ENCODE data around the gene CHST8.

DNA sequence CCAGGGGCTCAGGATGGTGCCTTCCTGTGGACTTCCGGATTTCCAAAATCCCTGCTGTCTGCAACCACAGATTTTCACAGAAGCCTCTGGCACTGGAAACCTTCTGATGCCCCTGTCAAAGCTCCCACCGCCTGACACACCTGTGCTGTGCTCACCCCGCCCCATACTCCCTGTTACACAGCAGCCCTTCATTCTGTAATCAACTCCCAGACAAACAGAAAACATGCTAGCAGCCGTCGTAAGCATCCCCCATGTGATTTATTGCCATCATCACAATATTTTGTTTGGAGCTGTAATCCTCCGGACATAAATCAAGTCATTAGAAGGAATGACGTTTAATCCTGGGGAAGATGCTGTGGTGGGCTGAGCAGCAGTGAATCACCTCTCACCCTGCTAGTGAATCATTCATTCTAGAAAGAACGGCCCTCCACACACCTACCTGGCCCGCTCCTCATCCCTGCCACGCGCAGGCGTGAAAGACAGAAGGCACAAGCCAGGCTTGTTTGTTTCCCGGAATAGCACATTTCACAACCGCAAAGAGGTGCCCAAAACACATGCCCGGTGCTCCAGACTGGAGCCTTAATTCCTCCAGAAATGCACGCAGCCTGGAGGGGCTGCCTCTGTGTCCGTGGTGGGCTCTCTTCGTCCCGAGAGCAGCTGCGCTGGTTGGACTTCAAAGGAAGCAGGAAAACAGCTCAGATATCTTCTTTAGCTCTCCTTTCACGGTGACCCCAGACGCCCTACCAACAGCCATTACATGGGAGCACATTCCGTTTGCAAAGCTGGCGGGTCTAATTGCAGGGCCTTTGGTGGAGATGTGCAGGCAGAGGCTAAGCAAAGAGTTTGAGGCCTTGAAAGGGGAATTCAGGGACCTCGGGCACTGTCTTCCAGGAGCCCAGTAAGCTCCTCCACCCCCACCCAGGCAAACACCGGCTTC, 133.6 kb downstream of the CHST8 start:
- TF ChIP-seq, protein P1, sequence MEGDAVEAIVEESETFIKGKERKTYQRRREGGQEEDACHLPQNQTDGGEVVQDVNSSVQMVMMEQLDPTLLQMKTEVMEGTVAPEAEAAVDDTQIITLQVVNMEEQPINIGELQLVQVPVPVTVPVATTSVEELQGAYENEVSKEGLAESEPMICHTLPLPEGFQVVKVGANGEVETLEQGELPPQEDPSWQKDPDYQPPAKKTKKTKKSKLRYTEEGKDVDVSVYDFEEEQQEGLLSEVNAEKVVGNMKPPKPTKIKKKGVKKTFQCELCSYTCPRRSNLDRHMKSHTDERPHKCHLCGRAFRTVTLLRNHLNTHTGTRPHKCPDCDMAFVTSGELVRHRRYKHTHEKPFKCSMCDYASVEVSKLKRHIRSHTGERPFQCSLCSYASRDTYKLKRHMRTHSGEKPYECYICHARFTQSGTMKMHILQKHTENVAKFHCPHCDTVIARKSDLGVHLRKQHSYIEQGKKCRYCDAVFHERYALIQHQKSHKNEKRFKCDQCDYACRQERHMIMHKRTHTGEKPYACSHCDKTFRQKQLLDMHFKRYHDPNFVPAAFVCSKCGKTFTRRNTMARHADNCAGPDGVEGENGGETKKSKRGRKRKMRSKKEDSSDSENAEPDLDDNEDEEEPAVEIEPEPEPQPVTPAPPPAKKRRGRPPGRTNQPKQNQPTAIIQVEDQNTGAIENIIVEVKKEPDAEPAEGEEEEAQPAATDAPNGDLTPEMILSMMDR (IDR thresholded peaks at IDR 0.05), result no peak
- TF ChIP-seq POLR2A (IDR thresholded peaks at IDR 0.05) (no peak), POLR2AphosphoS5 (IDR thresholded peaks at IDR 0.05) (no peak)
